ENCODE results near the gene SIK2.

- TF ChIP-seq POLR2AphosphoS5 (IDR thresholded peaks at IDR 0.05) (no peak), POLR2A (IDR thresholded peaks at IDR 0.05) (no peak), EP300 (IDR thresholded peaks at IDR 0.05; ENCODE audit: low read depth) (no peak), CTCF (IDR thresholded peaks at IDR 0.05) (no peak)
These were observed 30.3 kb upstream of the SIK2 start for GRCh38 chr11:111571829-111572501.
